K562 (cell line): ENCODE data around the gene OCA2. TPM values are rescaled to one million over a fixed set of nuclear protein-coding genes. Genes with fewer than 3 reads are reported as not detected.

Experiments
- ATAC-seq: fragments of 200-7000 bp; cut with Tn5 transposase; 3 replicates; pipeline ENCODE4 v1.9.1; 2020; ENCODE audit warnings: moderate library complexity
- BruUV-seq: library from RNA; stranded (reverse); fragments of 400-500 nt; replicated peaks from 2 replicates; lab custom pipeline; 2021; lab: Mats Ljungman, UMichigan
- CTCF ChIA-PET: fragments of 300-600 bp; formaldehyde crosslinking; extraction: SDS; loops from one replicate; lab custom pipeline; 2021; ENCODE audit warnings: low intra/inter-chr PET ratio; lab: Yijun Ruan, JAX
- POLR2A ChIA-PET: fragments of 300-600, 350-650 bp; sonication (Branson Sonifier 250); formaldehyde crosslinking; extraction: SDS; loops from one replicate; lab custom pipeline; 2021; ENCODE audit warnings: antibody characterized with exemption, inconsistent platforms; lab: Yijun Ruan, JAX
- DNase-seq, 4 experiments: peaks; one replicate each; pipeline versions ENCODE4 v3.0.0 to v3.0.0-alpha.2; 2011 to 2018; ENCODE audit warnings: low spot score in 3 of 4, mixed read lengths in 3 of 4; ENCODE audit errors: extremely low read depth in 1 of 4
- FAIRE-seq: peaks from 2 replicates; lab custom pipeline; 2011; peaks lifted over from hg19 to GRCh38; lab: Jason Lieb, UNC
- H2AFZ ChIP-seq: 2 replicates; pipeline ENCODE4 v1.6.0; 2011; ENCODE audit warnings: low read depth, low read length, control low read depth, inconsistent platforms
- H3K27ac ChIP-seq: fragments of 200-600 bp; 3 replicates; pipeline ENCODE4 v1.8.0; 2011; ENCODE audit warnings: low read depth, mild to moderate bottlenecking, control low read depth, inconsistent platforms, low read length, moderate library complexity, mixed read lengths; ENCODE audit errors: extremely low read depth
- H3K27me3 ChIP-seq, 2 experiments: fragments of 300-600 bp in 1 of 2; 2 replicates in 1 of 2; 3 replicates in 1 of 2; pipeline versions ENCODE4 v1.6.0 to v1.8.0; 2011; ENCODE audit warnings: inconsistent platforms in 2 of 2, low read length in 2 of 2, mild to moderate bottlenecking in 1 of 2, mixed read lengths in 1 of 2, moderate library complexity in 1 of 2; ENCODE audit not compliant: control insufficient read depth in 2 of 2, insufficient read depth in 2 of 2
- H3K36me3 ChIP-seq: fragments of 300-600 bp; 3 replicates; pipeline ENCODE4 v1.8.0; 2011; ENCODE audit warnings: mild to moderate bottlenecking, low read length, inconsistent platforms; ENCODE audit not compliant: control insufficient read depth, insufficient read depth
- H3K4me1 ChIP-seq, 2 experiments: fragments of 200-600 bp in 1 of 2; replicated peaks in 1 of 2; 2 replicates in 1 of 2; 3 replicates in 1 of 2; pipeline versions ENCODE4 v1.5.1 to v1.8.0; 2011; ENCODE audit warnings: inconsistent platforms in 2 of 2, low read length in 2 of 2, mild to moderate bottlenecking in 1 of 2, mixed read lengths in 1 of 2, moderate library complexity in 1 of 2; ENCODE audit not compliant: control insufficient read depth in 2 of 2, insufficient read depth in 2 of 2
- H3K4me2 ChIP-seq: 2 replicates; pipeline ENCODE4 v1.6.1; 2011; ENCODE audit warnings: low read length, control low read depth, inconsistent platforms, mixed read lengths; ENCODE audit not compliant: insufficient read depth
- H3K4me3 ChIP-seq: fragments of 200-600 bp; sonication (generic), shearing (Covaris generic); 2 replicates; pipeline ENCODE4 v1.5.1; 2016; ENCODE audit warnings: control low read depth, inconsistent platforms
- H3K79me2 ChIP-seq: fragments of 200-600 bp; 3 replicates; pipeline ENCODE4 v1.8.0; 2011; ENCODE audit warnings: low read length, inconsistent platforms; ENCODE audit not compliant: control insufficient read depth, insufficient read depth
- H3K9ac ChIP-seq, 2 experiments: 2 replicates each; pipeline versions ENCODE4 v1.6.0 to v1.6.1; 2011; ENCODE audit warnings: low read depth in 2 of 2, low read length in 2 of 2, control low read depth in 1 of 2, inconsistent platforms in 1 of 2, mild to moderate bottlenecking in 1 of 2, mixed read lengths in 1 of 2; ENCODE audit not compliant: insufficient read depth in 1 of 2
- H3K9me1 ChIP-seq: one replicate; pipeline ENCODE4 v1.6.0; 2011; ENCODE audit warnings: inconsistent platforms, mild to moderate bottlenecking, low read length, moderate library complexity; ENCODE audit not compliant: control insufficient read depth, insufficient read depth
- H3K9me3 ChIP-seq: replicated peaks from 2 replicates; pipeline ENCODE4 v1.5.1; 2011; ENCODE audit warnings: low read depth, low read length, inconsistent platforms; ENCODE audit not compliant: control insufficient read depth, insufficient read depth
- H4K20me1 ChIP-seq: replicated peaks from 2 replicates; pipeline ENCODE4 v1.6.1; 2011; ENCODE audit warnings: low read length, inconsistent platforms, mixed read lengths; ENCODE audit not compliant: control insufficient read depth, insufficient read depth
- BDP1 ChIP-seq: IDR thresholded peaks from 3 replicates; pipeline ENCODE4 v1.6.1; 2011; ENCODE audit not compliant: insufficient read length, insufficient read depth
- BRF1 ChIP-seq: IDR thresholded peaks from 3 replicates; pipeline ENCODE4 v1.6.1; 2011; ENCODE audit warnings: borderline replicate concordance, mild to moderate bottlenecking; ENCODE audit not compliant: insufficient read length; ENCODE audit errors: extremely low read depth
- CREB1 ChIP-seq, 2 experiments: sonication (generic) in 1 of 2; formaldehyde crosslinking in 1 of 2; IDR thresholded peaks; 2 replicates each; pipeline versions ENCODE4 v1.6.1 to v1.8.0; 2012 to 2022; ENCODE audit warnings: inconsistent platforms in 1 of 2, mild to moderate bottlenecking in 1 of 2, missing genetic modification reagents in 1 of 2, moderate library complexity in 1 of 2
- EHMT2 ChIP-seq: fragments of 450-650 bp; IDR thresholded peaks from 2 replicates; pipeline ENCODE4 v1.6.1; 2018; ENCODE audit warnings: antibody characterized with exemption
- ETV6 ChIP-seq, 3 experiments: fragments of 150-350 bp in 1 of 3; sonication (generic) in 1 of 3; formaldehyde crosslinking in 1 of 3; IDR thresholded peaks; 2 replicates each; pipeline versions ENCODE4 v1.6.1 to v1.8.0; 2014 to 2022; ENCODE audit warnings: borderline replicate concordance in 2 of 3, low read depth in 2 of 3, antibody characterized with exemption in 1 of 3, low read length in 1 of 3, mild to moderate bottlenecking in 1 of 3, missing genetic modification reagents in 1 of 3
- GMEB1 ChIP-seq: fragments of 250-450 bp; sonication (Bioruptor Pico); IDR thresholded peaks from 2 replicates; pipeline ENCODE4 v1.4.0; 2020; ENCODE audit warnings: mild to moderate bottlenecking
- NBN ChIP-seq: fragments of 450-650 bp; IDR thresholded peaks from 2 replicates; pipeline ENCODE4 v1.6.1; 2016; ENCODE audit warnings: low read depth, mild to moderate bottlenecking
- POLR2A ChIP-seq: fragments of 450-650 bp; conservative IDR thresholded peaks from 2 replicates; pipeline ENCODE4 v1.6.1; 2016
- SIN3A ChIP-seq, 2 experiments: fragments of 150-350 bp in 1 of 2; IDR thresholded peaks; 2 replicates each; pipeline ENCODE4 v1.6.1; 2011 to 2016; ENCODE audit warnings: borderline replicate concordance in 2 of 2, low read depth in 2 of 2, low read length in 2 of 2, mild to moderate bottlenecking in 2 of 2, moderate library complexity in 2 of 2; ENCODE audit not compliant: control insufficient read depth in 1 of 2
- TARDBP ChIP-seq: fragments of 450-650 bp; IDR thresholded peaks from 2 replicates; pipeline ENCODE4 v1.6.1; 2016
- TRIM25 ChIP-seq: fragments of 450-650 bp; IDR thresholded peaks from 2 replicates; pipeline ENCODE4 v1.7.0; 2016; ENCODE audit warnings: borderline replicate concordance
- XRCC4 ChIP-seq: IDR thresholded peaks from one replicate; pipeline ENCODE4 v1.6.1; 2011; ENCODE audit not compliant: insufficient read depth, insufficient read length; ENCODE audit errors: extremely low read depth
- XRCC5 ChIP-seq: fragments of 200-400 bp; formaldehyde crosslinking; IDR thresholded peaks from 2 replicates; pipeline ENCODE4 v1.6.1; 2017; ENCODE audit warnings: low read depth, mild to moderate bottlenecking, low read length
- ZNF24 ChIP-seq: fragments of 450-650 bp; IDR thresholded peaks from 2 replicates; pipeline ENCODE4 v1.6.1; 2016
- ZNF263 ChIP-seq: sonication (generic); formaldehyde crosslinking; IDR thresholded peaks from 2 replicates; pipeline ENCODE4 v1.8.0; 2022; ENCODE audit warnings: mild to moderate bottlenecking, missing genetic modification reagents, borderline replicate concordance
- ZNF280A ChIP-seq: fragments of 450-650 bp; IDR thresholded peaks from 2 replicates; pipeline ENCODE4 v1.6.1; 2018; ENCODE audit warnings: mild to moderate bottlenecking, low read depth; ENCODE audit not compliant: partially characterized antibody
- ZNF75A ChIP-seq: fragments of 450-650 bp; formaldehyde crosslinking; IDR thresholded peaks from 2 replicates; pipeline ENCODE4 v1.4.0; 2020; ENCODE audit warnings: mild to moderate bottlenecking
- ZNF79 ChIP-seq: fragments of 250-450 bp; sonication (Bioruptor Pico); IDR thresholded peaks from 2 replicates; pipeline ENCODE4 v1.4.0; 2020; ENCODE audit warnings: low read depth, mild to moderate bottlenecking, moderate library complexity
- WGBS: fragments of 100-300 bp; shearing (Covaris generic); methylation state at CpG from one replicate; pipeline ENCODE4 v1.1.6; 2016; ENCODE audit warnings: low coverage, mixed read lengths; ENCODE audit not compliant: insufficient coverage; ENCODE audit errors: missing lambda C conversion rate; 5-methylcytosine and 5-hydroxymethylcytosine counted together
- in situ Hi-C: fragments of 300-500 bp; cut with MboI; formaldehyde crosslinking; loops from 4 replicates; pipeline ENCODE4 v1.15.0; 2018; ENCODE audit warnings: inconsistent platforms, mixed read lengths
- intact Hi-C: fragments of 100-400 bp; cut with micrococcal nuclease; formaldehyde crosslinking; loops from 2 replicates; pipeline ENCODE4 v1.14.2; 2022
- polyA plus RNA-seq, 8 experiments: library from polyadenylated mRNA; depleted of rRNA in 4 of 8; stranded (reverse) in 5 of 8; unstranded in 3 of 8; fragments of >200 nt; fragmentation: Nextera tagmentation in 2 of 8; fragmentation: Illumina TruSeq in 1 of 8; extraction: Ambion mirVana in 2 of 8; extraction: Trizol in 1 of 8; gene quantifications; 2 replicates each; pipeline versions ENCODE4 v1.2.1 to v1.2.3, GENCODE V29; 2011 to 2014; ENCODE audit warnings: inconsistent platforms in 1 of 8, missing spikeins in 1 of 8
- total RNA-seq, 7 experiments: library from RNA; depleted of rRNA in 6 of 7; stranded (reverse); fragments of >200 nt in 6 of 7; fragmentation: Illumina TruSeq in 2 of 7; extraction: Trizol in 2 of 7; gene quantifications; 2 replicates each; pipeline versions ENCODE4 v1.2.1 to v1.2.3, GENCODE V29; 2011 to 2021; ENCODE audit warnings: low replicate concordance in 1 of 7

OCA2 gene
- total and polyA plus RNA-seq, 9 of the 15 experiments (the other 6 are each of a cell fraction or from before 2014, with no cell fraction given): 0.07 to 0.59 (median 0.17) TPM; not detected in 1

DNA sequence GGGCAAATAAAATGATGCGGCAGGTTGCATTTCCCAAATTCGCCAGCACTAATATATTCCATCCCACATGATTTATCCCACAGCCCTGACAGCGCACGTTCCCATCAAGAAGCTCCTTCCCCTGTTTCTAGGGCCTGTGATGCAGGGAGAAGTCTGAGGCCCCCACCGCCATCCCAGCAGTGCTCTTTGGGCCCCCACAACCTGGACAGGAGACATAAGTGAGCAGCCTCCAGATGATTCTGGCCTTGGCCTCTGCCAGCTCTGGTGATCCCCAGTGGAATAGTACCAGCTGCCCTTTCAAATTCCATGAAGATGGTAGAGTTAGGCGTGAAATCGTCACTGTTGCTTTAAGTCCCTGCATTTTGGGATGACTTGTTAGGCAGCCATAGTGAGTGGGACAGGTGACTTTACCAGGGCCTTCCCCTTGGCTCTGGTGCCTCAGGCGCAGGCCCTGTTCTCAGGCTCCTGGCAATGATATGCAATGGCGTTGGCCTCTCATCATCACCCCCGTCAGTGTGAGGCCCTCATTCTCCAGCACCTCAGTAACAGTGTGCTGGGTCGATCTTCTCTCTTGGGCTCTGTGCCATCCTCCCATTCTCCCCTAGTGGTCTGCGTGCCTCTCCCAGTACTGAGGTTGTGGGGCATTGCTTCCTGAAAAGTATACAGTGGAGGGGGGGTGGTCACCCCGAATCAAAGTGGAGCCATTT lies 263.7 kb downstream of the OCA2 start:
- no peak for FAIRE-seq
- Histone ChIP-seq H3K4me3 (no peak overlapping the region), H3K9me3 (no peaks in the 10 kb centered on the region), H4K20me1 (no peaks in the 10 kb centered on the region), H3K9me1 (no peaks in the 10 kb centered on the region), H3K4me1 (no peaks in the 10 kb centered on the region), H3K9ac (no peak overlapping the region), H2AFZ (no peak overlapping the region), H3K36me3 (no peaks in the 10 kb centered on the region), H3K4me2 (no peak overlapping the region), H3K27ac (no peak overlapping the region), H3K27me3 (peaks cover 6 to 21% of the 10 kb centered on the region in 2 experiments), H3K79me2 (no peaks in the 10 kb centered on the region)
- in situ Hi-C loops (no loop called here), intact Hi-C loops (no loop called here)
- POLR2A ChIA-PET: no interaction called here
- ATAC-seq: no peak
- 2% methylated on average over 13 of the region's 13 CpGs for WGBS
- no peak for DNase-seq
- BruUV-seq: no TSS peak
- CTCF ChIA-PET: no interaction called here
- TF ChIP-seq TARDBP: no peak
- TF ChIP-seq BRF1: no peak
- TF ChIP-seq ZNF263 (CRISPR knock-in tag): no peak
- no peak for TF ChIP-seq CREB1 (IDR thresholded peaks at IDR 0.05)
- TF ChIP-seq CREB1 (CRISPR knock-in tag; IDR thresholded peaks at IDR 0.05): no peak
- no peak for TF ChIP-seq NBN
- no peak for TF ChIP-seq POLR2A
- TF ChIP-seq ZNF79 (CRISPR knock-in tag): no peak
- TF ChIP-seq ZNF75A: no peak
- no peak for TF ChIP-seq ETV6 (IDR thresholded peaks at IDR 0.05; ENCODE audit: borderline replicate concordance in 1 of 2, low read depth in 2 of 2, low read length in 1 of 2)
- TF ChIP-seq ETV6 (CRISPR knock-in tag; IDR thresholded peaks at IDR 0.05; ENCODE audit: borderline replicate concordance): no peak
- no peak for TF ChIP-seq BDP1
- TF ChIP-seq SIN3A (IDR thresholded peaks at IDR 0.05; ENCODE audit: borderline replicate concordance in 2 of 2, control insufficient read depth in 1 of 2, low read depth in 2 of 2, low read length in 2 of 2): no peak
- no peak for TF ChIP-seq EHMT2
- no peak for TF ChIP-seq GMEB1 (CRISPR knock-in tag)
- TF ChIP-seq ZNF24: no peak
- no peak for TF ChIP-seq XRCC4
- TF ChIP-seq TRIM25: no peak
- no peak for TF ChIP-seq XRCC5
- TF ChIP-seq ZNF280A: no peak
